HEK293T (cell line): Measurements from ENCODE around the gene MRPS9.

Experiments used
- CTCF ChIA-PET: fragments of 350-600 bp; formaldehyde crosslinking; extraction: SDS; loops from one replicate; lab custom pipeline; 2021; ENCODE audit warnings: antibody characterized with exemption, inconsistent platforms; lab: Yijun Ruan, JAX
- POLR2A ChIA-PET: fragments of 350-600 bp; formaldehyde crosslinking; extraction: SDS; loops from one replicate; lab custom pipeline; 2020; ENCODE audit warnings: antibody characterized with exemption, inconsistent platforms; lab: Yijun Ruan, JAX
- DNase-seq: peaks from one replicate; pipeline ENCODE4 v3.0.0; 2012; ENCODE audit warnings: mixed read lengths; ENCODE audit errors: extremely low spot score
- ARNT ChIP-seq: fragments of 450-650 bp; IDR thresholded peaks from 2 replicates; pipeline ENCODE4 v1.6.1; 2017; ENCODE audit warnings: mild to moderate bottlenecking
- BHLHE40 ChIP-seq: fragments of 450-650 bp; IDR thresholded peaks from 2 replicates; pipeline ENCODE4 v1.6.1; 2016; ENCODE audit warnings: mild to moderate bottlenecking, moderate library complexity, borderline replicate concordance
- CTBP1 ChIP-seq: fragments of 450-650 bp; IDR thresholded peaks from 2 replicates; pipeline ENCODE4 v1.6.1; 2016; ENCODE audit warnings: borderline replicate concordance
- ELF4 ChIP-seq: fragments of 450-650 bp; IDR thresholded peaks from 2 replicates; pipeline ENCODE4 v1.6.1; 2017; ENCODE audit warnings: antibody characterized with exemption
- FOXA1 ChIP-seq: fragments of 450-650 bp; IDR thresholded peaks from 2 replicates; pipeline ENCODE4 v1.6.1; 2016; ENCODE audit warnings: mild to moderate bottlenecking
- FOXK2 ChIP-seq: fragments of 450-650 bp; IDR thresholded peaks from 2 replicates; pipeline ENCODE4 v1.6.1; 2016; ENCODE audit warnings: mild to moderate bottlenecking
- FOXM1 ChIP-seq: fragments of 450-650 bp; IDR thresholded peaks from 2 replicates; pipeline ENCODE4 v1.6.1; 2017; ENCODE audit warnings: mild to moderate bottlenecking, borderline replicate concordance
- HDGF ChIP-seq: fragments of 450-650 bp; IDR thresholded peaks from 2 replicates; pipeline ENCODE4 v1.6.1; 2017; ENCODE audit warnings: antibody characterized with exemption, borderline replicate concordance
- L3MBTL2 ChIP-seq: fragments of 450-650 bp; conservative IDR thresholded peaks from 2 replicates; pipeline ENCODE4 v1.6.1; 2016; ENCODE audit warnings: mild to moderate bottlenecking
- LEF1 ChIP-seq: fragments of 450-650 bp; IDR thresholded peaks from 2 replicates; pipeline ENCODE4 v1.6.1; 2017; ENCODE audit warnings: mild to moderate bottlenecking, borderline replicate concordance
- NFRKB ChIP-seq: fragments of 450-650 bp; IDR thresholded peaks from 2 replicates; pipeline ENCODE4 v1.6.1; 2016; ENCODE audit warnings: mild to moderate bottlenecking, moderate library complexity
- PKNOX1 ChIP-seq: fragments of 450-650 bp; IDR thresholded peaks from 2 replicates; pipeline ENCODE4 v1.6.1; 2016
- SP1 ChIP-seq: fragments of 450-650 bp; IDR thresholded peaks from 2 replicates; pipeline ENCODE4 v1.6.1; 2017
- SUZ12 ChIP-seq: fragments of 450-650 bp; IDR thresholded peaks from 2 replicates; pipeline ENCODE4 v1.6.1; 2016; ENCODE audit warnings: mild to moderate bottlenecking
- TARDBP ChIP-seq: fragments of 450-650 bp; IDR thresholded peaks from 2 replicates; pipeline ENCODE4 v1.6.1; 2016
- ZNF384 ChIP-seq: fragments of 450-650 bp; IDR thresholded peaks from 2 replicates; pipeline ENCODE4 v1.6.1; 2016

MRPS9 gene

DNA sequence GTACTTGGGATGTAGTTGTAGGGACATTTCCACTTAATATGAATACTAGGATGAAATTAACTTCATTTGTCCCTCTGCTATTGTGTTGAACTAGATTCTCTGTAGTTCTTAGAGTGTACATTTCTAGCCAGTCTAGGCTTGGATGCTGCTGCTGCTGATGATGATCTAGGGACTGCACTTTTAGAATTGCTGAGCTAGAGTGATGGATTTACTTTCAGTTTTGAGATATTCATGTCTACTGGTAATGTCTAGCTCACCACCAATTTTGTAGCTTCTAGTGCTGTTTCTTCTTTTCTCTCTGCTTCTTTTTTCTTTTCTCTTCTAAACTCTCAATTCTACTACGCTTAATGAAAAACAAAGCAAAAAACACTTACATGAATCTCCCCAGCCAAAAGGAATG lies 49.4 kb downstream of the MRPS9 start:
- ChIA-PET CTCF (no interaction called here), POLR2A (no interaction called here)
- DNase-seq = no peak
- TF ChIP-seq LEF1 = no peak
- TF ChIP-seq ZNF384 = no peak
- TF ChIP-seq ARNT = no peak
- no peak for TF ChIP-seq NFRKB
- no peak for TF ChIP-seq PKNOX1
- no peak for TF ChIP-seq FOXK2
- no peak for TF ChIP-seq L3MBTL2
- no peak for TF ChIP-seq ELF4
- TF ChIP-seq BHLHE40 = no peak
- TF ChIP-seq CTBP1 = no peak
- no peak for TF ChIP-seq SP1
- no peak for TF ChIP-seq FOXM1
- no peak for TF ChIP-seq SUZ12
- no peak for TF ChIP-seq FOXA1
- TF ChIP-seq TARDBP = no peak
- TF ChIP-seq HDGF = no peak

DNA sequence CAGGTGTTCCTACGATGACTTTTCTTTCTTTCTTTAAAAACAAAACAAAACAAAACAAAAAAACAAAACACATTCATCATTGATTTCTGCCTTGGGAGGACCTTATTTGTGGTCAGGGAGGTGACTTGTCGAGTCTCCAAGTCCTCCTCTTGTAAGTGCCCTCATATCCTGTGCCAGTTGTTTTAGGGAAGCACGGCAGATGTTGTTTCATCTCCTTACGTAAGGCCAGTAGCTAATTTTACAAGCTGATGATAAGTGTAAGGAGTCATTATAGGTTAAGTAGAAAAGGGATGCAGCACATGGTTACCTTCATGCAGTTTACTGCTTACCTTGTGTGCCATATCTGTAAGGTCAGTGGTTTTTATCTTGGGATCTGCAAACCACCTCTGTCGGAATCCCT lies 52.2 kb downstream of the MRPS9 start:
- CTCF ChIA-PET = no interaction called here
- POLR2A ChIA-PET = no interaction called here
- DNase-seq = no peak
- TF ChIP-seq SP1 (no peak), ZNF384 (no peak), SUZ12 (no peak), FOXA1 (no peak), FOXK2 (no peak), CTBP1 (no peak), TARDBP (no peak), BHLHE40 (no peak), ELF4 (no peak), NFRKB (no peak), ARNT (no peak), HDGF (no peak)

GRCh38 chr2:105092797-105093196 lies 54.9 kb downstream of the MRPS9 start:
- TF ChIP-seq L3MBTL2 (no peak), SP1 (no peak), TARDBP (no peak), ZNF384 (no peak), FOXM1 (no peak), FOXK2 (no peak), LEF1 (no peak), SUZ12 (no peak)
- POLR2A ChIA-PET = interaction anchor here (1.2 kb wide), 1 partner anchor 54 kb away, joined by 3 read pairs; no protein-coding TSS in a partner anchor
- CTCF ChIA-PET = no interaction called here
- DNase-seq = no peak

GRCh38 chr2:105099153-105099552 lies 61.3 kb downstream of the MRPS9 start:
- DNase-seq = no peak
- ChIA-PET CTCF (no interaction called here), POLR2A (no interaction called here)
- TF ChIP-seq TARDBP = no peak

- no peak for TF ChIP-seq FOXM1
- TF ChIP-seq HDGF = no peak
- no peak for TF ChIP-seq ZNF384
- no peak for TF ChIP-seq TARDBP
- TF ChIP-seq BHLHE40 = no peak
- TF ChIP-seq PKNOX1 = no peak
- TF ChIP-seq FOXK2 = no peak
- TF ChIP-seq CTBP1 = no peak
- TF ChIP-seq SP1 = no peak
- TF ChIP-seq FOXA1 = no peak
- TF ChIP-seq L3MBTL2 = no peak
- POLR2A ChIA-PET = no interaction called here
- DNase-seq = no peak
- CTCF ChIA-PET = interaction anchor here (1.0 kb wide), 1 partner anchor 195 kb away, joined by 3 read pairs; no protein-coding TSS in a partner anchor
Observed at GRCh38 chr2:105100046-105100840, 62.4 kb downstream of the MRPS9 start.

DNA sequence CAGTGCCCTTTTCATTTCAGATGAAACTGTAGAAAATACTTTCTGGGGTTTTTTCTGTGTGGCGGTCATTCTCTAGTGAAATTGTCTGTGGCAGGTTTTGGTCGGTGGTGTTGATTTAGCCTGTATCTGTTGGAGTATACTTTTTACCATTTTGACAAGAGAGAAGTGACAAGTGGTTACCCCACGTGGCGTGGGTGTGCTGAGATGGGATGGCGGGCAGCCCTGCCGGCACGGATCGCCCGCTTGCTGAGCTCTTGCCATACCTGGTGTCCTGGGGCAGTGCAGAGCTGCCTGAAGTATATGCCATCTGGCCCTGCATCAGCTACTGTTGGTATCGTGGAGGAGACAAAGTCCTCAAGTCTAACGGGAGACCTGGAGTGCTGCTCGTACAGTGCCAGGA lies 64.1 kb downstream of the MRPS9 start:
- no peak for DNase-seq
- POLR2A ChIA-PET = no interaction called here
- CTCF ChIA-PET = no interaction called here
- TF ChIP-seq L3MBTL2 (no peak), FOXA1 (no peak), FOXM1 (no peak), ARNT (no peak), LEF1 (no peak), BHLHE40 (no peak), SP1 (no peak)
